K562 (cell line): Measurements from ENCODE around the gene BCO1. TPM values are rescaled to one million over a fixed set of nuclear protein-coding genes. Genes with fewer than 3 reads are reported as not detected.

Source experiments
- C11orf30 ChIP-seq: fragments of 450-650 bp; IDR thresholded peaks from 2 replicates; pipeline ENCODE4 v1.6.1; 2016; ENCODE audit warnings: low read depth, mild to moderate bottlenecking
- FOXK2 ChIP-seq, 2 experiments: fragments of 450-650 bp; IDR thresholded peaks in 1 of 2; conservative IDR thresholded peaks in 1 of 2; 2 replicates each; pipeline ENCODE4 v1.6.1; 2016; ENCODE audit warnings: low read depth in 2 of 2, mild to moderate bottlenecking in 1 of 2
- HDAC2 ChIP-seq: fragments of 450-650 bp; IDR thresholded peaks from 2 replicates; pipeline ENCODE4 v1.6.1; 2016; ENCODE audit warnings: mild to moderate bottlenecking
- HNRNPL ChIP-seq: fragments of 200-400 bp; formaldehyde crosslinking; IDR thresholded peaks from 2 replicates; pipeline ENCODE4 v1.6.1; 2017; ENCODE audit warnings: low read depth, mild to moderate bottlenecking, low read length
- MAFG ChIP-seq: fragments of 450-650 bp; conservative IDR thresholded peaks from 2 replicates; pipeline ENCODE4 v1.6.1; 2016; ENCODE audit warnings: missing genetic modification characterization, missing compliant biosample characterization
- MTA2 ChIP-seq: fragments of 450-650 bp; IDR thresholded peaks from 2 replicates; pipeline ENCODE4 v1.6.1; 2016; ENCODE audit warnings: low read depth
- NFE2L1 ChIP-seq: fragments of 450-650 bp; IDR thresholded peaks from 2 replicates; pipeline ENCODE4 v1.6.1; 2016; ENCODE audit warnings: missing genetic modification characterization, low read depth, mild to moderate bottlenecking, missing compliant biosample characterization, moderate library complexity, borderline replicate concordance
- PHF20 ChIP-seq: fragments of 450-650 bp; IDR thresholded peaks from 2 replicates; pipeline ENCODE4 v1.6.1; 2018; ENCODE audit not compliant: partially characterized antibody
- PRDM10 ChIP-seq: fragments of 450-650 bp; IDR thresholded peaks from 2 replicates; pipeline ENCODE4 v1.6.1; 2018; ENCODE audit not compliant: partially characterized antibody
- RBM25 ChIP-seq: fragments of 200-400 bp; formaldehyde crosslinking; IDR thresholded peaks from 2 replicates; pipeline ENCODE4 v1.6.1; 2018; ENCODE audit warnings: low read length, low read depth, moderate library complexity; ENCODE audit not compliant: severe bottlenecking
- TAF1 ChIP-seq: IDR thresholded peaks from 2 replicates; pipeline ENCODE4 v1.6.1; 2011; ENCODE audit warnings: mild to moderate bottlenecking, low read length, moderate library complexity; ENCODE audit not compliant: insufficient read depth, control insufficient read depth, severe bottlenecking; ENCODE audit errors: extremely low read depth
- TGIF2 ChIP-seq: sonication (generic); formaldehyde crosslinking; IDR thresholded peaks from 2 replicates; pipeline ENCODE4 v1.8.1; 2022; ENCODE audit warnings: mild to moderate bottlenecking, missing genetic modification reagents, moderate library complexity
- XRCC4 ChIP-seq: IDR thresholded peaks from one replicate; pipeline ENCODE4 v1.6.1; 2011; ENCODE audit not compliant: insufficient read depth, insufficient read length; ENCODE audit errors: extremely low read depth
- ZNF133 ChIP-seq: fragments of 250-450 bp; sonication (Bioruptor Pico); IDR thresholded peaks from 2 replicates; pipeline ENCODE4 v1.4.0; 2020; ENCODE audit warnings: mild to moderate bottlenecking
- polyA plus RNA-seq, 8 experiments: library from polyadenylated mRNA; depleted of rRNA in 4 of 8; stranded (reverse) in 5 of 8; unstranded in 3 of 8; fragments of >200 nt; fragmentation: Nextera tagmentation in 2 of 8; fragmentation: Illumina TruSeq in 1 of 8; extraction: Ambion mirVana in 2 of 8; extraction: Trizol in 1 of 8; gene quantifications; 2 replicates each; pipeline versions ENCODE4 v1.2.1 to v1.2.3, GENCODE V29; 2011 to 2014; ENCODE audit warnings: inconsistent platforms in 1 of 8, missing spikeins in 1 of 8
- total RNA-seq, 7 experiments: library from RNA; depleted of rRNA in 6 of 7; stranded (reverse); fragments of >200 nt in 6 of 7; fragmentation: Illumina TruSeq in 2 of 7; extraction: Trizol in 2 of 7; gene quantifications; 2 replicates each; pipeline versions ENCODE4 v1.2.1 to v1.2.3, GENCODE V29; 2011 to 2021; ENCODE audit warnings: low replicate concordance in 1 of 7
- TF ChIP-seq, protein P1 (sequence below): sonication (generic); formaldehyde crosslinking; IDR thresholded peaks from 2 replicates; pipeline ENCODE4 v1.8.1; 2023; ENCODE audit warnings: mild to moderate bottlenecking, missing genetic modification reagents
- TF ChIP-seq, protein P2 (sequence below): sonication (generic); formaldehyde crosslinking; IDR thresholded peaks from 2 replicates; pipeline ENCODE4 v1.9.0; 2022; ENCODE audit warnings: mild to moderate bottlenecking, missing genetic modification reagents
- TF ChIP-seq, protein P3 (sequence below): fragments of 200-800 bp; sonication (Bioruptor generic); IDR thresholded peaks from 2 replicates; pipeline ENCODE4 v1.6.1; 2016; ENCODE audit warnings: missing genetic modification characterization, missing compliant biosample characterization

Gene BCO1
- total and polyA plus RNA-seq, 9 of the 15 experiments (the other 6 are each of a cell fraction or from before 2014, with no cell fraction given) = not detected

DNA sequence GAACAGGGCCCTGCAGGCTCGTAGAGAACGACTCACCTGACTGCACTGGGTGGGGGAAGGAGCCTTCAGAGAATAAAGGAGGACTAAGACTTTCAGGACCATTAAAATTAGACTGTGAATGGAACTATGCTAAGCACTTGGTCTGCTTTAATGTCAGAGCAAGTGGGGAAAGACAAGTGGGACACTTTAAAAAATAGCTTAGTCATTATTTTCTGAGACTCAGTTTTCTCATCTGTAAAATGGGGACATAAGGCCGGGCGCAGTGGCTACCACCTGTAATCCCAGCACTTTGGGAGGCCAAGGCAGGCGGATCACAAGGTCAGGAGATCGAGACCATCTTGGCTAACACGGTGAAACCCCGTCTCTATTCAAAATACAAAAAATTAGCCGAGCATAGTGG, 19.3 kb upstream of the BCO1 start (continued):
- TF ChIP-seq, protein P1, sequence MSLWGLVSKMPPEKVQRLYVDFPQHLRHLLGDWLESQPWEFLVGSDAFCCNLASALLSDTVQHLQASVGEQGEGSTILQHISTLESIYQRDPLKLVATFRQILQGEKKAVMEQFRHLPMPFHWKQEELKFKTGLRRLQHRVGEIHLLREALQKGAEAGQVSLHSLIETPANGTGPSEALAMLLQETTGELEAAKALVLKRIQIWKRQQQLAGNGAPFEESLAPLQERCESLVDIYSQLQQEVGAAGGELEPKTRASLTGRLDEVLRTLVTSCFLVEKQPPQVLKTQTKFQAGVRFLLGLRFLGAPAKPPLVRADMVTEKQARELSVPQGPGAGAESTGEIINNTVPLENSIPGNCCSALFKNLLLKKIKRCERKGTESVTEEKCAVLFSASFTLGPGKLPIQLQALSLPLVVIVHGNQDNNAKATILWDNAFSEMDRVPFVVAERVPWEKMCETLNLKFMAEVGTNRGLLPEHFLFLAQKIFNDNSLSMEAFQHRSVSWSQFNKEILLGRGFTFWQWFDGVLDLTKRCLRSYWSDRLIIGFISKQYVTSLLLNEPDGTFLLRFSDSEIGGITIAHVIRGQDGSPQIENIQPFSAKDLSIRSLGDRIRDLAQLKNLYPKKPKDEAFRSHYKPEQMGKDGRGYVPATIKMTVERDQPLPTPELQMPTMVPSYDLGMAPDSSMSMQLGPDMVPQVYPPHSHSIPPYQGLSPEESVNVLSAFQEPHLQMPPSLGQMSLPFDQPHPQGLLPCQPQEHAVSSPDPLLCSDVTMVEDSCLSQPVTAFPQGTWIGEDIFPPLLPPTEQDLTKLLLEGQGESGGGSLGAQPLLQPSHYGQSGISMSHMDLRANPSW = no peak
- TF ChIP-seq NFE2L1 = peak; percentile 34
- TF ChIP-seq PHF20 = peak; percentile 44
- peak; percentile 63 for TF ChIP-seq C11orf30
- no peak for TF ChIP-seq XRCC4
- peak; percentile 78 for TF ChIP-seq MAFG (tag)
- peak; percentile 86 for TF ChIP-seq RBM25
- TF ChIP-seq TAF1 = no peak
- TF ChIP-seq HDAC2 = peak; percentile 78; the same call in 1 of the 2 replicates
- TF ChIP-seq TGIF2 (CRISPR knock-in tag) = no peak
- no peak for TF ChIP-seq ZNF133 (CRISPR knock-in tag)
- no peak for TF ChIP-seq MTA2
- TF ChIP-seq FOXK2 (conservative IDR thresholded peaks at IDR 0.05 in 1 of 2, IDR thresholded peaks at IDR 0.05 in 1 of 2; ENCODE audit: low read depth in 2 of 2) = no peak
- TF ChIP-seq, protein P2, sequence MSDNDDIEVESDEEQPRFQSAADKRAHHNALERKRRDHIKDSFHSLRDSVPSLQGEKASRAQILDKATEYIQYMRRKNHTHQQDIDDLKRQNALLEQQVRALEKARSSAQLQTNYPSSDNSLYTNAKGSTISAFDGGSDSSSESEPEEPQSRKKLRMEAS (CRISPR knock-in tag) = no peak
- no peak for TF ChIP-seq PRDM10
- TF ChIP-seq, protein P3, sequence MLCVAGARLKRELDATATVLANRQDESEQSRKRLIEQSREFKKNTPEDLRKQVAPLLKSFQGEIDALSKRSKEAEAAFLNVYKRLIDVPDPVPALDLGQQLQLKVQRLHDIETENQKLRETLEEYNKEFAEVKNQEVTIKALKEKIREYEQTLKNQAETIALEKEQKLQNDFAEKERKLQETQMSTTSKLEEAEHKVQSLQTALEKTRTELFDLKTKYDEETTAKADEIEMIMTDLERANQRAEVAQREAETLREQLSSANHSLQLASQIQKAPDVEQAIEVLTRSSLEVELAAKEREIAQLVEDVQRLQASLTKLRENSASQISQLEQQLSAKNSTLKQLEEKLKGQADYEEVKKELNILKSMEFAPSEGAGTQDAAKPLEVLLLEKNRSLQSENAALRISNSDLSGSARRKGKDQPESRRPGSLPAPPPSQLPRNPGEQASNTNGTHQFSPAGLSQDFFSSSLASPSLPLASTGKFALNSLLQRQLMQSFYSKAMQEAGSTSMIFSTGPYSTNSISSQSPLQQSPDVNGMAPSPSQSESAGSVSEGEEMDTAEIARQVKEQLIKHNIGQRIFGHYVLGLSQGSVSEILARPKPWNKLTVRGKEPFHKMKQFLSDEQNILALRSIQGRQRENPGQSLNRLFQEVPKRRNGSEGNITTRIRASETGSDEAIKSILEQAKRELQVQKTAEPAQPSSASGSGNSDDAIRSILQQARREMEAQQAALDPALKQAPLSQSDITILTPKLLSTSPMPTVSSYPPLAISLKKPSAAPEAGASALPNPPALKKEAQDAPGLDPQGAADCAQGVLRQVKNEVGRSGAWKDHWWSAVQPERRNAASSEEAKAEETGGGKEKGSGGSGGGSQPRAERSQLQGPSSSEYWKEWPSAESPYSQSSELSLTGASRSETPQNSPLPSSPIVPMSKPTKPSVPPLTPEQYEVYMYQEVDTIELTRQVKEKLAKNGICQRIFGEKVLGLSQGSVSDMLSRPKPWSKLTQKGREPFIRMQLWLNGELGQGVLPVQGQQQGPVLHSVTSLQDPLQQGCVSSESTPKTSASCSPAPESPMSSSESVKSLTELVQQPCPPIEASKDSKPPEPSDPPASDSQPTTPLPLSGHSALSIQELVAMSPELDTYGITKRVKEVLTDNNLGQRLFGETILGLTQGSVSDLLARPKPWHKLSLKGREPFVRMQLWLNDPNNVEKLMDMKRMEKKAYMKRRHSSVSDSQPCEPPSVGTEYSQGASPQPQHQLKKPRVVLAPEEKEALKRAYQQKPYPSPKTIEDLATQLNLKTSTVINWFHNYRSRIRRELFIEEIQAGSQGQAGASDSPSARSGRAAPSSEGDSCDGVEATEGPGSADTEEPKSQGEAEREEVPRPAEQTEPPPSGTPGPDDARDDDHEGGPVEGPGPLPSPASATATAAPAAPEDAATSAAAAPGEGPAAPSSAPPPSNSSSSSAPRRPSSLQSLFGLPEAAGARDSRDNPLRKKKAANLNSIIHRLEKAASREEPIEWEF (CRISPR knock-in tag) = no peak
- TF ChIP-seq HNRNPL = no peak
